Measurements from ENCODE around the gene KCNK13. TPM values are rescaled to one million over a fixed set of nuclear protein-coding genes. Genes with fewer than 3 reads are reported as not detected.

KCNK13 gene
- total RNA-seq, 1 experiment from 2014 or later = 0.11 TPM

GRCh38 chr14:90040411-90040810 is 21.4 kb upstream of the KCNK13 start:
- no peak for DNase-seq (ENCODE audit: low spot score)
- POLR2A ChIA-PET (ENCODE audit: low non-redundant PET) = no interaction called here
- peaks cover 17% of the 10 kb centered on the region for H3K36me3 ChIP-seq (ENCODE audit: insufficient read depth, low read length, poor library complexity, severe bottlenecking)
- TF ChIP-seq CTCF (conservative IDR thresholded peaks at IDR 0.05; ENCODE audit: low read depth, low read length) (no peak), EZH2 (IDR thresholded peaks at IDR 0.05; ENCODE audit: borderline replicate concordance, low read depth, low read length, poor library complexity, severe bottlenecking) (no peak)
- CTCF ChIA-PET = no interaction called here
- no peaks in the 10 kb centered on the region for H3K9me3 ChIP-seq (ENCODE audit: low read depth, low read length, poor library complexity, severe bottlenecking)
- no peak overlapping the region for H3K4me3 ChIP-seq (ENCODE audit: low read depth, low read length, poor library complexity, severe bottlenecking)
- no TSS peak for BruUV-seq (replicated peaks)
- no peaks in the 10 kb centered on the region for H3K27me3 ChIP-seq (replicated peaks; ENCODE audit: insufficient read depth, low read depth, low read length, poor library complexity)
- no peak overlapping the region for H3K27ac ChIP-seq (ENCODE audit: low read depth, low read length, poor library complexity, severe bottlenecking)
- intact Hi-C loops (cut with micrococcal nuclease; ENCODE audit: unreplicated experiment) = no loop called here
- H3K4me1 ChIP-seq (ENCODE audit: insufficient read depth, low read length, poor library complexity, severe bottlenecking) = no peaks in the 10 kb centered on the region

- ChIA-PET POLR2A (ENCODE audit: low non-redundant PET) (no interaction called here), CTCF (no interaction called here)
- no peak for DNase-seq (ENCODE audit: low spot score)
- H3K27me3 ChIP-seq (replicated peaks; ENCODE audit: insufficient read depth, low read depth, low read length, poor library complexity) = no peaks in the 10 kb centered on the region
- intact Hi-C loops (cut with micrococcal nuclease; ENCODE audit: unreplicated experiment) = no loop called here
- no peak overlapping the region for H3K27ac ChIP-seq (ENCODE audit: low read depth, low read length, poor library complexity, severe bottlenecking)
- no TSS peak for BruUV-seq (replicated peaks)
- peaks cover 13% of the 10 kb centered on the region for H3K36me3 ChIP-seq (ENCODE audit: insufficient read depth, low read length, poor library complexity, severe bottlenecking)
- TF ChIP-seq CTCF (conservative IDR thresholded peaks at IDR 0.05; ENCODE audit: low read depth, low read length) (no peak), EZH2 (IDR thresholded peaks at IDR 0.05; ENCODE audit: borderline replicate concordance, low read depth, low read length, poor library complexity, severe bottlenecking) (no peak)
- H3K9me3 ChIP-seq (ENCODE audit: low read depth, low read length, poor library complexity, severe bottlenecking) = no peaks in the 10 kb centered on the region
- H3K4me3 ChIP-seq (ENCODE audit: low read depth, low read length, poor library complexity, severe bottlenecking) = no peak overlapping the region
- no peaks in the 10 kb centered on the region for H3K4me1 ChIP-seq (ENCODE audit: insufficient read depth, low read length, poor library complexity, severe bottlenecking)
These were observed 19.1 kb upstream of the KCNK13 start for GRCh38 chr14:90042496-90043252.

DNA sequence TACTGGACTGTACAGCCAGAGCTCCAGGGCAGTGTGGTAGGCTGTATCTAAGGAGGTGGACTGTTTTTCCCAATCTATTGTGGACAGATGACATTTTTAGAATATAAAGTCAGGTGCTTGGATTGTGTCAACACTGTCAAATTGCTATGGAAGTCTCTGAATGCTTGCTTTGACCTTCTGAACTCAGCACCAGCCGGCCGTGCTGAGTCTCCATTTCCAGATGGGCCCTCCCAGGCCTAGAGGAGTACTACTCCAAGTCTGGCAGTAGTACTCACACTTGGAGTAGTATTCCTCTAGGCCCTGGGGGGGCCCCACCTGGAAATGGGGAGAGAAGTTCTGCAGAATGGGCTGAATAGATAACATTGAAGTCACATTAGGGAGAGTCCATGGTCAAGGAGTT is 16.2 kb upstream of the KCNK13 start:
- Histone ChIP-seq H3K4me1 (ENCODE audit: insufficient read depth, low read length, poor library complexity, severe bottlenecking) (no peaks in the 10 kb centered on the region), H3K27me3 (replicated peaks; ENCODE audit: insufficient read depth, low read depth, low read length, poor library complexity) (no peaks in the 10 kb centered on the region), H3K9me3 (ENCODE audit: low read depth, low read length, poor library complexity, severe bottlenecking) (no peaks in the 10 kb centered on the region), H3K27ac (ENCODE audit: low read depth, low read length, poor library complexity, severe bottlenecking) (no peak overlapping the region), H3K4me3 (ENCODE audit: low read depth, low read length, poor library complexity, severe bottlenecking) (no peak overlapping the region), H3K36me3 (ENCODE audit: insufficient read depth, low read length, poor library complexity, severe bottlenecking) (peaks cover 10% of the 10 kb centered on the region)
- intact Hi-C loops (cut with micrococcal nuclease; ENCODE audit: unreplicated experiment) = no loop called here
- TF ChIP-seq CTCF (conservative IDR thresholded peaks at IDR 0.05; ENCODE audit: low read depth, low read length) = no peak
- TF ChIP-seq EZH2 (IDR thresholded peaks at IDR 0.05; ENCODE audit: borderline replicate concordance, low read depth, low read length, poor library complexity, severe bottlenecking) = no peak
- no peak for DNase-seq (ENCODE audit: low spot score)
- ChIA-PET CTCF (no interaction called here), POLR2A (ENCODE audit: low non-redundant PET) (no interaction called here)
- BruUV-seq (replicated peaks) = no TSS peak

All from A673 (cell line).